Stimulated activated naive CD8-positive, alpha-beta T cell treated with anti-CD3 and anti-CD28 coated beads, Interleukin-15, Interleukin-2, amounts not matched to agents 100 U/mL and 50 U/mL, for 24 hours (primary cell): Measurements from ENCODE around the gene YPEL3.

Source experiments
- ATAC-seq: fragments of 150-1000 bp; cut with Tn5 transposase; one replicate; pipeline ENCODE4 v1.10.0; 2021
- DNase-seq: peaks from one replicate; pipeline ENCODE4 v3.0.0; 2021

The YPEL3 gene

GRCh38 chr16:30069611-30070462 lies 26.2 kb downstream of the YPEL3 start:
- DNase-seq (no peak), ATAC-seq (no peak)

GRCh38 chr16:30068750-30069610 lies 27.0 kb downstream of the YPEL3 start:
- DNase-seq: peak; percentile 60

GRCh38 chr16:30068333-30068732 lies 27.7 kb downstream of the YPEL3 start:
- ATAC-seq: no peak
- no peak for DNase-seq

More at GRCh38 chr16:30068750-30069610, 27.0 kb downstream of the YPEL3 start:
- no peak for ATAC-seq

GRCh38 chr16:30067584-30067916 lies 28.5 kb downstream of the YPEL3 start:
- ATAC-seq (no peak), DNase-seq (no peak)

GRCh38 chr16:30066761-30067583 lies 29.0 kb downstream of the YPEL3 start:
- no peak for DNase-seq
- ATAC-seq: no peak

- peak; percentile 54 for DNase-seq
- no peak for ATAC-seq
Measured at GRCh38 chr16:30065943-30066760, 29.9 kb downstream of the YPEL3 start.

- ATAC-seq: peak; percentile 89
- peak; percentile 99 for DNase-seq
Measured at GRCh38 chr16:30065102-30065942, 30.7 kb downstream of the YPEL3 start, which contains the start of gene ALDOA. Gene ALDOA (plus strand): TSS chr16:30065760. CDS start chr16:30066898, 1,138 bp downstream.

GRCh38 chr16:30064729-30065101 lies 31.3 kb downstream of the YPEL3 start:
- ATAC-seq: no peak
- DNase-seq: no peak

- ATAC-seq: peak; percentile 32
- peak; percentile 78 for DNase-seq
Measured at GRCh38 chr16:30063893-30064728, 31.9 kb downstream of the YPEL3 start.

GRCh38 chr16:30063278-30063892 lies 32.6 kb downstream of the YPEL3 start:
- no peak for ATAC-seq

GRCh38 chr16:30060836-30061554 lies 35.0 kb downstream of the YPEL3 start:
- ATAC-seq (no peak), DNase-seq (no peak)

More at GRCh38 chr16:30063278-30063892, 32.6 kb downstream of the YPEL3 start:
- no peak for DNase-seq

GRCh38 chr16:30060346-30060745 lies 35.7 kb downstream of the YPEL3 start:
- DNase-seq (no peak), ATAC-seq (no peak)

- ATAC-seq (peak; percentile 74), DNase-seq (peak; percentile 76)
Measured at GRCh38 chr16:30054959-30055553, 41.0 kb downstream of the YPEL3 start.

GRCh38 chr16:30054451-30054850 lies 41.6 kb downstream of the YPEL3 start:
- DNase-seq: no peak

GRCh38 chr16:30053376-30054015 lies 42.5 kb downstream of the YPEL3 start:
- ATAC-seq (peak; percentile 33), DNase-seq (no peak)

More at GRCh38 chr16:30054451-30054850, 41.6 kb downstream of the YPEL3 start:
- no peak for ATAC-seq

GRCh38 chr16:30052671-30053372 lies 43.2 kb downstream of the YPEL3 start:
- peak; percentile 97 for DNase-seq
- peak; percentile 79 for ATAC-seq

GRCh38 chr16:30051518-30051917 lies 44.5 kb downstream of the YPEL3 start:
- DNase-seq (no peak), ATAC-seq (no peak)
